GM12891 (cell line): Measurements from ENCODE around the gene HCN4.

Experiments
- PAX5 ChIP-seq: IDR thresholded peaks from 2 replicates; pipeline ENCODE4 v1.6.1; 2011; ENCODE audit warnings: low read length, moderate library complexity, mild to moderate bottlenecking; ENCODE audit not compliant: insufficient read depth, severe bottlenecking
- POLR2A ChIP-seq: IDR thresholded peaks from 2 replicates; pipeline ENCODE4 v1.6.1; 2011; ENCODE audit warnings: low read depth, low read length, control low read depth
- POLR2AphosphoS5 ChIP-seq: IDR thresholded peaks from 2 replicates; pipeline ENCODE4 v1.6.1; 2011; ENCODE audit warnings: low read depth, low read length, control low read depth
- TAF1 ChIP-seq: IDR thresholded peaks from 2 replicates; pipeline ENCODE4 v1.6.1; 2011; ENCODE audit warnings: low read depth, low read length, control low read depth

DNA sequence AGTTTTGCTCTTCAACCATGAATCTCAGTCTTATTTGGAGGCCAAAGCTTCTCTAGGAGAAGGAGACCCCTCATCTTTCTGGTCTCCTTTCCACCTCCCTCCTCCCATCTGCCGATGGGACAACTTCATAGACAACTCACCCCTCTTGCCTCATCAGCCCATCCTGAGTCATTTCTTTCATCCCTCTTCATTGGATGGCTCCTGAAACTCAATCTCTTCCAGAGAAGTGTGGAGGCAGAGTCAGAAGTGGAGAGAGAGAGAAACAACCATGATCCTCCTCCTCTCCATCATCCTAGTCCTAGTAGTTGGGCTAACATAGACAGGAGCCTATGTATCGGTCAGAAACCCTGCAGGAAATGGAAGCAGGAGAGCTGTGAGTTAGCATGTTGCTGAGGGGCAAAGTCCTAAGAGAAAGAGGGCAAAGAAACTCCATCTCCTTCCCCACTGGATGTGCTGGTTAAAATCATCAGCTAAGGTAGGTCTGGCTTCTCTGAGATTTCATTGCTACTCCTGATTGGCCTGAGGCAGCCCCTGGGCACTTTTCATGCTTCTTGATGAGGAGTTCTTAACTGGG is 21.3 kb upstream of the HCN4 start:
- TF ChIP-seq PAX5: no peak
- no peak for TF ChIP-seq POLR2A
- no peak for TF ChIP-seq POLR2AphosphoS5
- no peak for TF ChIP-seq TAF1
